KBM-7 (cell line): ENCODE measurements around the gene PITX3.
"Not testable (repeated sequence)": the region's sequence is repeated elsewhere in the genome, so short reads cannot be mapped to it uniquely, and the experiment has no call there.

ENCODE experiments used
- DNase-seq: peaks from one replicate; pipeline ENCODE4 v3.0.0-alpha.2; 2015
- in situ Hi-C: fragments of 300-500 bp; cut with MboI; formaldehyde crosslinking; loops from 2 replicates; pipeline ENCODE4 v1.14.3; 2020; ENCODE audit warnings: low sequenced_read_pairs, low pct_unique_long_range_greater_than_20kb, mixed read lengths

The PITX3 gene

DNA sequence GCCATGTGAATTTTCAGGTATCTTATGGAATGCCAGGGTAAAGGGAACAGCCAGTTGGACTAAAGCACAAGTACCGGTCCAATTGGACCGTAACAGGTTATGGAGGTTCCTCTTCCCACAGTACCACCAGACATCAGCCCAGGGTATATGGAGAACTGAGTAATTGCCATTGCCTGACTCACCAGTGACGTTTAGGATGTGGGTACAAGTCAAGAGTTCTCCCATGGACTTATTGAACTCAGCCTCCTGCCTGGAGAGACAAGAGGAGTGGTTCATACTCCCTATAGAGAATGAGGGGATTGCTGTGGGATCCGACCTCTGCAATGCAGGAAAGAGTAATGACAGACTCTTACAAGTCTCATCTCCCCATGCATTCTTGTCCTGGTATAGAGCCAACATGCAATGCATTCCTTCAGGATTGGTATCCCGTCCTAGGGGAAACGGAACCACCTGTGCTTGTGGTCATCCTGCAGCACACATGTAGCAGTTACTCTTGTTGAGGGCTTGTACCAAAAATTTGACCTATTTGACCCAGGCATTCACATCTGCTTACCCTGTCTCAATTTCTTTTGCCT, 45.9 kb downstream of the PITX3 start:
- no peak for DNase-seq
- in situ Hi-C loops: no loop called here

DNA sequence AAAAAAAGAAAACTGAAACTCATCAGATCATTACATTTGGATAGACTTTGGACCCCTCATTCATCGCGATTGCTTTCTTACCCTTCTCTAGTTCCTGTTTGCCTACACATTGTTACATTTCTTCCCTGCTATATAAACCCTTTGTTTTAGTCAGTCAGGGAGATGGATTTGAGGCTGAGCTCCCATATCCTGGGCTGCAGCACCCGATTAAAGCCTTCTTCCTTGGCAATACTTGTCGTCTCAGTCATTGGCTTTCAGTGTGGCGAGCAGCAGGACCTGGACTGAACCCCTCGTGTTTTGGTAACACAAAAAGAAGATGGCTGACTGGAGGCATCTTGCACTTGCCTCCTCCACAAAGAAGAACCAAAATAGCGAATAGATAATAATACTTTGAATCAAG, 49.4 kb downstream of the PITX3 start:
- in situ Hi-C loops: no loop called here
- DNase-seq: no peak

DNA sequence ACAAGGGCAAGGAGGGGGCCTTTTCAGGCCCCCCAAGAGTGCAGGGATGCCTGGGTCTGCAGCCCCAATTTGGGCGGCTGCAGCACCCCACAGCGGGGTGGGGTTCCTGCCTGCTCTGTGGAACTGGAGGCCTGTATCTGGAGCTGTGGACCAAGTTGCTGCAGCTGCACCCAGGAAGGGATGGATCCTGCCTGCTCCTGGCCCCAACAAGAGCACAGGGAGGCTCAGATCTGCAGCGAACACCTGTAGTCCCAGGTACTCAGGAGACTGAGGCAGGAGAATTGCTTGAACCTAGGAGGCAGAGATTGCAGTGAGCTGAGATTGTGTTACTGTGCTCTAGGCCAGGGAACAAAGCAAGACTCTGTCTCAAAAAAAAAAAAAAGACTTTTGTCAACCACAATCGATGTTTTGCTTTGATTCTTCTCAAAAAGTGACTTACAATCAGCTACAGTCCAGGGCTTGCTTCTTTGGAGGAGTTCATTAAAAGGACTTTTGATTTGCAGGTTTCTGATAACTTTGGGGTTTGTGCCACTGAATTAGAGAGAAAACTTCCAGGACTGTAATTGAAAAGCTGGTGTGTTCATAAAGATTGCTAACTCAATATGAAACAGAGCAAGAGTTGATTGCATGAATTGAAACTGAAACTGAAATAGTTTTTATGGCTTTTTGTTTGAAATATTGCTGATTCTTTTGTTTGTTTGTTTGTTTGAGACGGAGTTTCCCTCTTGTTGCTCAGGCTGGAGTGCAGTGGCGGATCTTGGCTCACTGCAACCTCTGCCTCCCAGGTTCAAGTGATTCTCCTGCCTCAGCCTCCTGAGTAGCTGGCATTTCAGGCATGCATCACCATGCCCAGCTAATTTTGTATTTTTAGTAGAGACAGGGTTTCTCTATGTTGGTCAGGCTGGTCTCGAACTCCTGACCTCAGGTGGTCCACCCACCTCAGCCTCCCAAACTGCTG, 52.1 kb downstream of the PITX3 start:
- in situ Hi-C loops, DNase-seq: not testable (repeated sequence)

DNA sequence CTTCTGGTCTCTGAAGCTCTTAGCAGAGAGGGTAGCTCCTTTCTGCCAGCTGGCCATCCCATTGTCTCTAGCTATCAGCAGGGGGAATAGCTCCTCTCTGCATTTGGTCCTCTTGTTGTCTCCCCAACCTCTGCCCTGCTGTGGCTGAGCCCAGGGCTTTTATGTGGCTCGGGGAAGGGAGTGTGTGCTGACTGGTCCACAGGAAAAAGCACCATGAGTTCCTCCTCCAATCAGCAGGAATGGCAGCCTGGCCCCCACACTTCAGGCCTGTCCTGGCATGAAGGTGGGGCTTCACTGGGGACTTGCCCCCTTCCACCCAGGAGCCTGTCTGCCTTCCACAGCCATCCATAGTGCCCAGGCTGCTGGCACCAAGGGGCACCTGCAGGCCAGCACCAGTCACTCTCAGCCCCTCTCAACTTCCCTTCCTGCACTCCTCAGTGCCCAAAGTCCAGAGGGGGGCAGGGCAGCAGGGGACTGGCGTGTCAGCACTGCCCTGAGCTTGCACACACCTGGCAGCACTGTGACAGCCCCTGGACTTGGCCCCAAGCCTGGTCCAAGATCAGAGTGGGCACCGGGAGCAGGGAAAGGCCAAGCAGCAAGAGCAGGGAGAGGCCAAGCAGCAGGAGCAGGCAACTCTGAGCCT, 52.9 kb downstream of the PITX3 start:
- DNase-seq: no peak
- in situ Hi-C loops: no loop called here

DNA sequence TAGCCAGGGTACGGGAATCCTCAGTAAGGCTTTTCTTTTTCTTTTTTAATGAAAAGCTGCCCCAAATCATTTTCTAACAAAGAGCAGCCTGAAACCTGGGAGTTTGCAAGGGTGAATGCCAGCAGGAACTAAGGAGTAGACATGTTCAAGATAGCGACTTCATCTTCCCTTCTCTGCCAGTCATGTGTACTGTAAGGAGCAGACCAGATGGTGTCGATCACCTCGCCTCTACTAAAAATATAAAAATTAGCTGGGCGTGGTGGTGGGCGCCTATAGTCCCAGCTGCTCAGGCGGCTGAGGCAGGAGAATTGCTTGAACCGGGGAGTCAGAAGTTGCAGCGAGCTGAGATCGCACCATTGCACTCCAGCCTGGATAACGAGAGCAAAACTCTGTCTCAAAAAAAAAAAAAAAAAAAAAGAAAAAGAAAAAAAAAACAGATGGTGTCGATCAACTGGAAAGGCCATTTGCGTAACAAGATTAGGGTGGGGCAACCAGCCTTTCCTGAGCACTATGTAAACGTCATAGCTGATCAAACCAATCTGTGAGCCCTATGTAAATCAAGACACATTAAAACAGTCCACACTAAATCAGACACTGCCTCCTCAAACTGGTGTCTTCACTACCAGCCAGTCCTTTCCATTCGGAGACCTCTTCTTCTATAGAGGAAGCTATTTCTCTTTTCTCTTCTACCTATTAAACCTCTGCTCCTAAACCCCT, 55.3 kb downstream of the PITX3 start:
- DNase-seq: no peak
- in situ Hi-C loops: no loop called here

DNA sequence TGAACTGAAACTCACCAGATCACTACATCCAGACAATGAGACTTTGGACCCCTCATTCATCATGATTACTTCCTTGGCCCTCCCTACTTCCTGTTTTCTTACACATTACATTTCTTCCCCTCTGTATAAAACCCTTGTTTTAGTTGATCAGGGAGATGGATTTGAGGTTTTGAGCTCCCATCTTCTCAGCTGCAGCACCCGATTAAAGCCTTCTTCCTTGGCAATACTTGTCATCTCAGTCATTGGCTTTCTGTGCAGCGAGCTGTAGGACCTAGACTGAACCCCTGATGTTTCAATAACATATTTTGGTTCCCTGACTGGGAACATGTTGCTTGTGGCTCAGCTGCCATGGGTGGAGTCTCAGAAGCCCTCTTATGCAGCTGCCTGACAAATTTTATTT, 56.0 kb downstream of the PITX3 start:
- no peak for DNase-seq
- in situ Hi-C loops: no loop called here

DNA sequence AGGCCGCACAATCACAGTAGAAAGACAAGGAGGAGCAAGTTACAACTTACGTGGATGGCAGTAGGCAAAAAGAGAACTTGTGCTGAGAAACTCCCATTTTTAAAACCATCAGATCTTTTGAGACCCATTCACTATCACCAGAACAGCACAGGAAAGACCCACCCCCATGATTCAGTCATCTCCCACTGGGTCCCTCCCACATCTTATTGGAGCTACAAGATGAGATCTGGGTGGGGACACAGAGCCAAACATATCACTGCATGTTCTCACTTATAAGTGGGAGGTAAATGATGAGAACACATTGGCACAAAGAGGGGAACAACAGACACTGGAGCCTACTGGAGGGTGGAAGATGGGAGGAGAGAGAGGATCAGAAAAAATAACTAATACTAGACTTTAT, 56.7 kb downstream of the PITX3 start:
- in situ Hi-C loops: no loop called here
- no peak for DNase-seq
